WTC11 (cell line): ENCODE results near the gene SH2D1A. TPM values are rescaled to one million over a fixed set of nuclear protein-coding genes. Genes with fewer than 3 reads are reported as not detected.

Experiments used
- ATAC-seq: fragments of 200-7000 bp; cut with Tn5 transposase; 2 replicates; pipeline ENCODE4 v1.10.0; 2021; ENCODE audit warnings: mild to moderate bottlenecking, moderate library complexity
- CTCF ChIA-PET: fragments of 300-600 bp; sonication (Branson Sonifier 250); formaldehyde crosslinking; loops from one replicate; lab custom pipeline; 2021; ENCODE audit warnings: antibody characterized with exemption; lab: Charles Lee
- POLR2A ChIA-PET: fragments of 350-600 bp; sonication (Branson Sonifier 250); formaldehyde crosslinking; loops from one replicate; lab custom pipeline; 2021; ENCODE audit warnings: antibody characterized with exemption; lab: Charles Lee
- DNase-seq: peaks from one replicate; pipeline ENCODE4 v3.0.0; 2021; ENCODE audit warnings: low spot score
- H3K27ac Mint-ChIP-seq: 2 replicates; pipeline ENCODE4 v1.8.0; 2021; ENCODE audit warnings: mixed read lengths
- H3K27me3 Mint-ChIP-seq: 2 replicates; pipeline ENCODE4 v1.8.0; 2021; ENCODE audit warnings: low read depth, mild to moderate bottlenecking, moderate library complexity, mixed read lengths
- H3K36me3 Mint-ChIP-seq: 2 replicates; pipeline ENCODE4 v1.8.0; 2021; ENCODE audit warnings: mixed read lengths
- H3K4me1 Mint-ChIP-seq: 2 replicates; pipeline ENCODE4 v1.8.0; 2022; ENCODE audit warnings: mixed read lengths
- H3K4me3 Mint-ChIP-seq: 2 replicates; pipeline ENCODE4 v1.8.0; 2021; ENCODE audit warnings: mild to moderate bottlenecking, moderate library complexity, mixed read lengths
- H3K9me3 Mint-ChIP-seq: 2 replicates; pipeline ENCODE4 v1.8.0; 2021; ENCODE audit warnings: mixed read lengths
- AFF4 ChIP-seq: sonication (generic); formaldehyde crosslinking; IDR thresholded peaks from 2 replicates; pipeline ENCODE4 v1.8.1; 2023; ENCODE audit warnings: mild to moderate bottlenecking, missing genetic modification reagents, borderline replicate concordance
- CREM ChIP-seq: sonication (generic); formaldehyde crosslinking; IDR thresholded peaks from 2 replicates; pipeline ENCODE4 v1.8.1; 2022; ENCODE audit warnings: mild to moderate bottlenecking, missing genetic modification reagents, moderate library complexity
- ERG ChIP-seq: fragments of 250-450 bp; sonication (Bioruptor Pico); IDR thresholded peaks from 2 replicates; pipeline ENCODE4 v1.8.0; 2021; ENCODE audit warnings: mild to moderate bottlenecking
- FOXJ3 ChIP-seq: sonication (generic); formaldehyde crosslinking; IDR thresholded peaks from 2 replicates; pipeline ENCODE4 v1.9.0; 2021; ENCODE audit warnings: missing genetic modification reagents, mild to moderate bottlenecking, borderline replicate concordance
- FOXP1 ChIP-seq: sonication (generic); formaldehyde crosslinking; IDR thresholded peaks from 2 replicates; pipeline ENCODE4 v1.8.0; 2022; ENCODE audit warnings: missing genetic modification reagents, mild to moderate bottlenecking, moderate library complexity, borderline replicate concordance
- GTF2I ChIP-seq: fragments of 250-450 bp; sonication (Bioruptor Pico); conservative IDR thresholded peaks from 2 replicates; pipeline ENCODE4 v1.4.0; 2021; ENCODE audit warnings: mild to moderate bottlenecking
- IRF2 ChIP-seq: sonication (generic); formaldehyde crosslinking; IDR thresholded peaks from 2 replicates; pipeline ENCODE4 v1.8.0; 2022; ENCODE audit warnings: low read depth, missing genetic modification reagents, borderline replicate concordance
- MXD4 ChIP-seq: fragments of 250-450 bp; sonication (Bioruptor Pico); IDR thresholded peaks from 2 replicates; pipeline ENCODE4 v1.8.0; 2021; ENCODE audit warnings: mild to moderate bottlenecking, moderate library complexity, borderline replicate concordance
- MYBL2 ChIP-seq: sonication (generic); formaldehyde crosslinking; IDR thresholded peaks from 2 replicates; pipeline ENCODE4 v1.8.1; 2023; ENCODE audit warnings: mild to moderate bottlenecking, moderate library complexity, missing genetic modification reagents
- NFYB ChIP-seq: sonication (generic); formaldehyde crosslinking; conservative IDR thresholded peaks from 2 replicates; pipeline ENCODE4 v1.8.0; 2022; ENCODE audit warnings: low read depth, missing genetic modification reagents
- NR3C1 ChIP-seq: sonication (generic); formaldehyde crosslinking; conservative IDR thresholded peaks from 2 replicates; pipeline ENCODE4 v1.8.1; 2023; ENCODE audit warnings: low read depth, mild to moderate bottlenecking, missing genetic modification reagents
- ZNF121 ChIP-seq: sonication (generic); formaldehyde crosslinking; IDR thresholded peaks from 2 replicates; pipeline ENCODE4 v1.8.0; 2023; ENCODE audit warnings: missing genetic modification reagents
- ZNF138 ChIP-seq: sonication (generic); formaldehyde crosslinking; conservative IDR thresholded peaks from 2 replicates; pipeline ENCODE4 v1.8.1; 2022; ENCODE audit warnings: mild to moderate bottlenecking, moderate library complexity, missing genetic modification reagents
- ZNF532 ChIP-seq: fragments of 250-450 bp; sonication (Bioruptor Pico); IDR thresholded peaks from 2 replicates; pipeline ENCODE4 v1.9.0; 2021; ENCODE audit warnings: mild to moderate bottlenecking, borderline replicate concordance
- total RNA-seq: library from RNA; stranded (reverse); gene quantifications from 3 replicates; pipeline ENCODE4 v1.2.3, GENCODE V29; 2021
- TF ChIP-seq, protein P1 (sequence below): fragments of 250-450 bp; sonication (Bioruptor Pico); IDR thresholded peaks from 2 replicates; pipeline ENCODE4 v1.9.0; 2021; ENCODE audit warnings: mild to moderate bottlenecking
- TF ChIP-seq, protein P2 (sequence below): sonication (generic); formaldehyde crosslinking; IDR thresholded peaks from 2 replicates; pipeline ENCODE4 v1.8.0; 2023; ENCODE audit warnings: missing genetic modification reagents
- TF ChIP-seq, protein P3 (sequence below): sonication (generic); formaldehyde crosslinking; IDR thresholded peaks from 2 replicates; pipeline ENCODE4 v1.8.1; 2023; ENCODE audit warnings: mild to moderate bottlenecking, moderate library complexity, missing genetic modification reagents
- TF ChIP-seq, protein P4 (sequence below): fragments of 250-450 bp; sonication (Bioruptor Pico); IDR thresholded peaks from 2 replicates; pipeline ENCODE4 v1.9.0; 2021; ENCODE audit warnings: moderate library complexity, mild to moderate bottlenecking, inconsistent platforms, borderline replicate concordance

Gene SH2D1A
- total RNA-seq, 1 experiment from 2014 or later = 0.24 TPM

- TF ChIP-seq IRF2 (CRISPR knock-in tag) (no peak), ZNF532 (CRISPR knock-in tag) (no peak), NFYB (CRISPR knock-in tag) (no peak), GTF2I (CRISPR knock-in tag) (no peak), ZNF121 (CRISPR knock-in tag) (no peak), ZNF138 (CRISPR knock-in tag) (no peak), NR3C1 (CRISPR knock-in tag) (no peak)
- TF ChIP-seq, protein P1, sequence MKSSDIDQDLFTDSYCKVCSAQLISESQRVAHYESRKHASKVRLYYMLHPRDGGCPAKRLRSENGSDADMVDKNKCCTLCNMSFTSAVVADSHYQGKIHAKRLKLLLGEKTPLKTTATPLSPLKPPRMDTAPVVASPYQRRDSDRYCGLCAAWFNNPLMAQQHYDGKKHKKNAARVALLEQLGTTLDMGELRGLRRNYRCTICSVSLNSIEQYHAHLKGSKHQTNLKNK (CRISPR knock-in tag) = no peak
- TF ChIP-seq, protein P2, sequence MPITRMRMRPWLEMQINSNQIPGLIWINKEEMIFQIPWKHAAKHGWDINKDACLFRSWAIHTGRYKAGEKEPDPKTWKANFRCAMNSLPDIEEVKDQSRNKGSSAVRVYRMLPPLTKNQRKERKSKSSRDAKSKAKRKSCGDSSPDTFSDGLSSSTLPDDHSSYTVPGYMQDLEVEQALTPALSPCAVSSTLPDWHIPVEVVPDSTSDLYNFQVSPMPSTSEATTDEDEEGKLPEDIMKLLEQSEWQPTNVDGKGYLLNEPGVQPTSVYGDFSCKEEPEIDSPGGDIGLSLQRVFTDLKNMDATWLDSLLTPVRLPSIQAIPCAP (CRISPR knock-in tag) = no peak
Measured at GRCh38 chrX:124358800-124359383, 12.5 kb downstream of the SH2D1A start (continued).

- no peaks in the 10 kb centered on the region; the same call in 1 of the 2 replicates for H3K27me3 Mint-ChIP-seq
- DNase-seq = no peak
- POLR2A ChIA-PET = no interaction called here
- H3K9me3 Mint-ChIP-seq = no peaks in the 10 kb centered on the region
- no peak for TF ChIP-seq MXD4
- no peak for TF ChIP-seq FOXJ3
- TF ChIP-seq, protein P3, sequence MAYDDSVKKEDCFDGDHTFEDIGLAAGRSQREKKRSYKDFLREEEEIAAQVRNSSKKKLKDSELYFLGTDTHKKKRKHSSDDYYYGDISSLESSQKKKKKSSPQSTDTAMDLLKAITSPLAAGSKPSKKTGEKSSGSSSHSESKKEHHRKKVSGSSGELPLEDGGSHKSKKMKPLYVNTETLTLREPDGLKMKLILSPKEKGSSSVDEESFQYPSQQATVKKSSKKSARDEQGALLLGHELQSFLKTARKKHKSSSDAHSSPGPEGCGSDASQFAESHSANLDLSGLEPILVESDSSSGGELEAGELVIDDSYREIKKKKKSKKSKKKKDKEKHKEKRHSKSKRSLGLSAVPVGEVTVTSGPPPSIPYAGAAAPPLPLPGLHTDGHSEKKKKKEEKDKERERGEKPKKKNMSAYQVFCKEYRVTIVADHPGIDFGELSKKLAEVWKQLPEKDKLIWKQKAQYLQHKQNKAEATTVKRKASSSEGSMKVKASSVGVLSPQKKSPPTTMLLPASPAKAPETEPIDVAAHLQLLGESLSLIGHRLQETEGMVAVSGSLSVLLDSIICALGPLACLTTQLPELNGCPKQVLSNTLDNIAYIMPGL (CRISPR knock-in tag) = no peak
- no peak for TF ChIP-seq MYBL2 (CRISPR knock-in tag)
- TF ChIP-seq AFF4 (CRISPR knock-in tag) = no peak
- TF ChIP-seq, protein P4, sequence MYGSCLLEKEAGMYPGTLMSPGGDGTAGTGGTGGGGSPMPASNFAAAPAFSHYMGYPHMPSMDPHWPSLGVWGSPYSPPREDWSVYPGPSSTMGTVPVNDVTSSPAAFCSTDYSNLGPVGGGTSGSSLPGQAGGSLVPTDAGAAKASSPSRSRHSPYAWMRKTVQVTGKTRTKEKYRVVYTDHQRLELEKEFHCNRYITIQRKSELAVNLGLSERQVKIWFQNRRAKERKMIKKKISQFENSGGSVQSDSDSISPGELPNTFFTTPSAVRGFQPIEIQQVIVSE = no peak
- TF ChIP-seq ERG = no peak
- no peak for TF ChIP-seq FOXP1
- no peak for TF ChIP-seq CREM
- H3K27ac Mint-ChIP-seq = no peak overlapping the region
- H3K36me3 Mint-ChIP-seq = no peaks in the 10 kb centered on the region
- ATAC-seq = no peak
- CTCF ChIA-PET = interaction anchor here (0.6 kb wide), 1 partner anchor 12 kb away, joined by 3 read pairs; no protein-coding TSS in a partner anchor
- H3K4me3 Mint-ChIP-seq = no peak overlapping the region
- no peaks in the 10 kb centered on the region for H3K4me1 Mint-ChIP-seq
Measured at GRCh38 chrX:124362072-124362471, 15.7 kb downstream of the SH2D1A start.
